Hepatocyte (in vitro differentiated cells): Measurements from ENCODE around the gene THUMPD2. TPM values are rescaled to one million over a fixed set of nuclear protein-coding genes. Genes with fewer than 3 reads are reported as not detected.

Source experiments
- DNase-seq: peaks from one replicate; pipeline ENCODE4 v3.0.0-alpha.2; 2016; ENCODE audit warnings: low spot score
- H2AFZ ChIP-seq: fragments of 200-600 bp; sonication (generic); 2 replicates; pipeline ENCODE4 v1.6.0; 2016; ENCODE audit warnings: antibody characterized with exemption, mild to moderate bottlenecking
- H3K27ac ChIP-seq: fragments of 200-600 bp; sonication (generic); 2 replicates; pipeline ENCODE4 v1.5.1; 2016; ENCODE audit warnings: mild to moderate bottlenecking
- H3K27me3 ChIP-seq: fragments of 200-600 bp; sonication (generic); 2 replicates; pipeline ENCODE4 v1.6.1; 2016
- H3K36me3 ChIP-seq: fragments of 200-600 bp; sonication (generic); replicated peaks from 2 replicates; pipeline ENCODE4 v1.5.1; 2016; ENCODE audit warnings: low read depth; ENCODE audit not compliant: insufficient read depth
- H3K4me1 ChIP-seq: fragments of 200-600 bp; sonication (generic); 2 replicates; pipeline ENCODE4 v1.5.1; 2016; ENCODE audit warnings: mild to moderate bottlenecking, moderate library complexity; ENCODE audit not compliant: insufficient read depth
- H3K4me2 ChIP-seq: fragments of 200-600 bp; sonication (generic); 2 replicates; pipeline ENCODE4 v1.6.0; 2016
- H3K4me3 ChIP-seq: fragments of 200-600 bp; sonication (generic); 2 replicates; pipeline ENCODE4 v1.5.1; 2016; ENCODE audit warnings: mild to moderate bottlenecking
- H3K79me2 ChIP-seq: fragments of 200-600 bp; sonication (generic); 2 replicates; pipeline ENCODE4 v1.6.0; 2017; ENCODE audit warnings: mild to moderate bottlenecking
- H3K9me2 ChIP-seq: fragments of 200-600 bp; sonication (generic); replicated peaks from 2 replicates; pipeline ENCODE4 v1.6.0; 2017; ENCODE audit warnings: mild to moderate bottlenecking; ENCODE audit not compliant: insufficient read depth
- H3K9me3 ChIP-seq: fragments of 200-600 bp; sonication (generic); 2 replicates; pipeline ENCODE4 v1.5.1; 2016; ENCODE audit warnings: low read depth, mild to moderate bottlenecking
- H4K20me1 ChIP-seq: fragments of 200-600 bp; sonication (generic); 2 replicates; pipeline ENCODE4 v1.6.0; 2016; ENCODE audit warnings: mild to moderate bottlenecking; ENCODE audit not compliant: insufficient read depth, poor library complexity, severe bottlenecking
- EZH2 ChIP-seq: fragments of 200-600 bp; sonication (generic); IDR thresholded peaks from 2 replicates; pipeline ENCODE4 v1.6.1; 2016; ENCODE audit warnings: antibody characterized with exemption, mild to moderate bottlenecking, borderline replicate concordance
- EZH2phosphoT487 ChIP-seq: fragments of 200-600 bp; sonication (generic); IDR thresholded peaks from one replicate; pipeline ENCODE4 v1.6.1; 2018; ENCODE audit warnings: antibody characterized with exemption, mild to moderate bottlenecking, low read depth, moderate library complexity; ENCODE audit not compliant: unreplicated experiment, severe bottlenecking
- WGBS: methylation state at CpG from one replicate; pipeline ENCODE4 v1.1.6; 2016; ENCODE audit warnings: low lambda C conversion rate; ENCODE audit errors: missing lambda C conversion rate; 5-methylcytosine and 5-hydroxymethylcytosine counted together
- polyA plus RNA-seq: library from polyadenylated mRNA; unstranded; fragments of >200 nt; fragmentation: Nextera tagmentation; extraction: Ambion mirVana; gene quantifications from 2 replicates; pipeline ENCODE4 v1.2.1, GENCODE V29; 2016
- total RNA-seq: library from RNA; depleted of rRNA; stranded (reverse); fragments of >200 nt; gene quantifications from 2 replicates; pipeline ENCODE4 v1.2.3, GENCODE V29; 2014
- TF ChIP-seq, protein P1 (sequence below): fragments of 200-600 bp; sonication (generic); IDR thresholded peaks from 2 replicates; pipeline ENCODE4 v1.5.1; 2016; ENCODE audit warnings: antibody characterized with exemption, mild to moderate bottlenecking; ENCODE audit not compliant: poor library complexity

Gene THUMPD2
- total and polyA plus RNA-seq, 2 experiments from 2014 or later = 6.5 to 12.8 TPM

- no peaks in the 10 kb centered on the region for H4K20me1 ChIP-seq
- 97% methylated on average over 6 of the region's 6 CpGs for WGBS
- H3K4me2 ChIP-seq = peak overlapping the region; percentile 83
- no peak for DNase-seq
- H3K79me2 ChIP-seq = peaks cover 36% of the 10 kb centered on the region
- H3K36me3 ChIP-seq = no peaks in the 10 kb centered on the region
- peaks cover 4% of the 10 kb centered on the region for H3K4me1 ChIP-seq
- H3K4me3 ChIP-seq = no peak overlapping the region
- H3K27me3 ChIP-seq = no peaks in the 10 kb centered on the region
- TF ChIP-seq EZH2 (no peak), EZH2phosphoT487 (no peak)
- TF ChIP-seq, protein P1, sequence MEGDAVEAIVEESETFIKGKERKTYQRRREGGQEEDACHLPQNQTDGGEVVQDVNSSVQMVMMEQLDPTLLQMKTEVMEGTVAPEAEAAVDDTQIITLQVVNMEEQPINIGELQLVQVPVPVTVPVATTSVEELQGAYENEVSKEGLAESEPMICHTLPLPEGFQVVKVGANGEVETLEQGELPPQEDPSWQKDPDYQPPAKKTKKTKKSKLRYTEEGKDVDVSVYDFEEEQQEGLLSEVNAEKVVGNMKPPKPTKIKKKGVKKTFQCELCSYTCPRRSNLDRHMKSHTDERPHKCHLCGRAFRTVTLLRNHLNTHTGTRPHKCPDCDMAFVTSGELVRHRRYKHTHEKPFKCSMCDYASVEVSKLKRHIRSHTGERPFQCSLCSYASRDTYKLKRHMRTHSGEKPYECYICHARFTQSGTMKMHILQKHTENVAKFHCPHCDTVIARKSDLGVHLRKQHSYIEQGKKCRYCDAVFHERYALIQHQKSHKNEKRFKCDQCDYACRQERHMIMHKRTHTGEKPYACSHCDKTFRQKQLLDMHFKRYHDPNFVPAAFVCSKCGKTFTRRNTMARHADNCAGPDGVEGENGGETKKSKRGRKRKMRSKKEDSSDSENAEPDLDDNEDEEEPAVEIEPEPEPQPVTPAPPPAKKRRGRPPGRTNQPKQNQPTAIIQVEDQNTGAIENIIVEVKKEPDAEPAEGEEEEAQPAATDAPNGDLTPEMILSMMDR = no peak
- H3K9me3 ChIP-seq = no peaks in the 10 kb centered on the region
- H3K27ac ChIP-seq = no peak overlapping the region
- H2AFZ ChIP-seq = peak overlapping the region; percentile 76
- no peaks in the 10 kb centered on the region for H3K9me2 ChIP-seq
Measured at GRCh38 chr2:39779927-39780326, 869 bp upstream of the THUMPD2 start.

- Histone ChIP-seq H3K9me3 (no peaks in the 10 kb centered on the region), H3K27ac (peak overlapping the region; percentile 88), H2AFZ (peak overlapping the region; percentile 76), H3K4me1 (peaks cover 4% of the 10 kb centered on the region), H3K4me3 (peak overlapping the region; percentile 73), H3K36me3 (no peaks in the 10 kb centered on the region), H3K4me2 (peak overlapping the region; percentile 83), H3K27me3 (no peaks in the 10 kb centered on the region), H4K20me1 (no peaks in the 10 kb centered on the region), H3K9me2 (no peaks in the 10 kb centered on the region), H3K79me2 (peaks cover 42% of the 10 kb centered on the region)
- WGBS = 70% methylated on average over 7 of the region's 9 CpGs
- TF ChIP-seq EZH2phosphoT487 (no peak), EZH2 (no peak)
- TF ChIP-seq, protein P1 = no peak
- no peak for DNase-seq
Measured at GRCh38 chr2:39779341-39779851, 338 bp upstream of the THUMPD2 start.

- Histone ChIP-seq H3K9me2 (no peaks in the 10 kb centered on the region), H3K4me1 (peaks cover 4% of the 10 kb centered on the region), H3K27ac (peak overlapping the region; percentile 88), H3K79me2 (peaks cover 52% of the 10 kb centered on the region), H3K36me3 (no peaks in the 10 kb centered on the region), H3K4me3 (peak overlapping the region; percentile 73), H3K27me3 (no peaks in the 10 kb centered on the region), H2AFZ (peak overlapping the region; percentile 76), H3K4me2 (peak overlapping the region; percentile 83), H3K9me3 (no peaks in the 10 kb centered on the region), H4K20me1 (no peaks in the 10 kb centered on the region)
- DNase-seq = no peak
- WGBS = 26% methylated on average over 2 of the region's 2 CpGs
- TF ChIP-seq, protein P1 = no peak
- TF ChIP-seq EZH2phosphoT487 (no peak), EZH2 (no peak)
Measured at GRCh38 chr2:39778233-39778632, 825 bp downstream of the THUMPD2 start.

DNA sequence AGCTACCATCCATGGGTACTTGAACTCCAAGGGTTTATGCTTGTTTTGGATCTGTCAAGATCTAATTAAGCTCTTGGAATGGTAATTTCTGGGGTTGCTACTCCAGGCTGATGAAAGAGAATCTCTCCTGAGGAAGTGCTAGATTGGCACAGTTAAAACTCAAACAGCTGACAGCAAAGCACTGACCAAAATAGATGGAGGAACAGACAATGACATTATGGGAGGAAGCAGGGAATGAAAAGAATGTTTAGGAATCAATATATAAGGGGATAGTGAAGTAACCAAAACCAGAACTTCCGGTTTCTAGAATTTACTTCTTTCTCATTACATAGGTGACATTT, 6.3 kb downstream of the THUMPD2 start:
- Histone ChIP-seq H3K9me2 (no peaks in the 10 kb centered on the region), H4K20me1 (no peaks in the 10 kb centered on the region), H3K9me3 (no peaks in the 10 kb centered on the region), H3K27me3 (no peaks in the 10 kb centered on the region), H3K4me3 (no peak overlapping the region), H3K27ac (no peak overlapping the region), H2AFZ (no peak overlapping the region), H3K36me3 (no peaks in the 10 kb centered on the region), H3K4me2 (no peak overlapping the region), H3K4me1 (peaks cover 4% of the 10 kb centered on the region), H3K79me2 (peaks cover 68% of the 10 kb centered on the region)
- no peak for DNase-seq
- WGBS = 97% methylated on average over 1 of the region's 1 CpG
- TF ChIP-seq, protein P1 = no peak
- TF ChIP-seq EZH2phosphoT487 (no peak), EZH2 (no peak)
